Measurements from ENCODE around the gene JTB.

DNA sequence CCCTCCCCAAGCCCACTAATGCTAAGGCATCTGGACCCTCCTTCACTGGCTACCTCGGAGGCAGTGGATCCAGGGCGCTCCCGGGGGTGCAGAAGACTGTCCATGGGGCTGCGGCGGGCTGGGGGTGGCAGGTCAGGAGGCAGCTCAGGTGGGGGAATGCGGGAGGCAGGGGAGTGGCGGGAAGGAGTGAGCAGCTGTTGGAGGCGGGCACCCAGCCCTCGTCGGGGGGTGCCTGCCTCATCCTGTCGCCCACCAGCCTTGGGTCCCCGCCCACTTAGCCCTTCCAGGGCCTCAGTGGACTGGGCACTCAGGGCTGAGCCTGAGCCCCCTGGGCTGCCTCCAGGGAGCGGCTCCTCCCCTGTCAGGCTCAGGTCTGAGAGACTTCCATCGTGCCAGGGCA, 44.0 kb downstream of the JTB start:
- TF ChIP-seq POLR2AphosphoS5 (IDR thresholded peaks at IDR 0.05; ENCODE audit: low read depth, low read length) (no peak), SIN3A (IDR thresholded peaks at IDR 0.05; ENCODE audit: low read depth) (no peak), EZH2 (IDR thresholded peaks at IDR 0.05) (no peak), EZH2phosphoT487 (IDR thresholded peaks at IDR 0.05; ENCODE audit: borderline replicate concordance) (no peak), CEBPB (IDR thresholded peaks at IDR 0.05; ENCODE audit: low read depth) (no peak), POLR2A (IDR thresholded peaks at IDR 0.05; ENCODE audit: borderline replicate concordance, extremely low read depth, insufficient read depth, insufficient read length) (no peak), YY1 (IDR thresholded peaks at IDR 0.05; ENCODE audit: extremely low read depth, insufficient replicate concordance, low read depth, low read length) (no peak), RAD21 (IDR thresholded peaks at IDR 0.05; ENCODE audit: low read depth) (no peak), ZFX (IDR thresholded peaks at IDR 0.05) (no peak)
- TF ChIP-seq, protein P1, sequence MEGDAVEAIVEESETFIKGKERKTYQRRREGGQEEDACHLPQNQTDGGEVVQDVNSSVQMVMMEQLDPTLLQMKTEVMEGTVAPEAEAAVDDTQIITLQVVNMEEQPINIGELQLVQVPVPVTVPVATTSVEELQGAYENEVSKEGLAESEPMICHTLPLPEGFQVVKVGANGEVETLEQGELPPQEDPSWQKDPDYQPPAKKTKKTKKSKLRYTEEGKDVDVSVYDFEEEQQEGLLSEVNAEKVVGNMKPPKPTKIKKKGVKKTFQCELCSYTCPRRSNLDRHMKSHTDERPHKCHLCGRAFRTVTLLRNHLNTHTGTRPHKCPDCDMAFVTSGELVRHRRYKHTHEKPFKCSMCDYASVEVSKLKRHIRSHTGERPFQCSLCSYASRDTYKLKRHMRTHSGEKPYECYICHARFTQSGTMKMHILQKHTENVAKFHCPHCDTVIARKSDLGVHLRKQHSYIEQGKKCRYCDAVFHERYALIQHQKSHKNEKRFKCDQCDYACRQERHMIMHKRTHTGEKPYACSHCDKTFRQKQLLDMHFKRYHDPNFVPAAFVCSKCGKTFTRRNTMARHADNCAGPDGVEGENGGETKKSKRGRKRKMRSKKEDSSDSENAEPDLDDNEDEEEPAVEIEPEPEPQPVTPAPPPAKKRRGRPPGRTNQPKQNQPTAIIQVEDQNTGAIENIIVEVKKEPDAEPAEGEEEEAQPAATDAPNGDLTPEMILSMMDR (IDR thresholded peaks at IDR 0.05 in 2 of 3, conservative IDR thresholded peaks at IDR 0.05 in 1 of 3; ENCODE audit: borderline replicate concordance in 1 of 3, insufficient read depth in 1 of 3, low read depth in 2 of 3, low read length in 2 of 3), result no peak
- TF ChIP-seq, protein P2, sequence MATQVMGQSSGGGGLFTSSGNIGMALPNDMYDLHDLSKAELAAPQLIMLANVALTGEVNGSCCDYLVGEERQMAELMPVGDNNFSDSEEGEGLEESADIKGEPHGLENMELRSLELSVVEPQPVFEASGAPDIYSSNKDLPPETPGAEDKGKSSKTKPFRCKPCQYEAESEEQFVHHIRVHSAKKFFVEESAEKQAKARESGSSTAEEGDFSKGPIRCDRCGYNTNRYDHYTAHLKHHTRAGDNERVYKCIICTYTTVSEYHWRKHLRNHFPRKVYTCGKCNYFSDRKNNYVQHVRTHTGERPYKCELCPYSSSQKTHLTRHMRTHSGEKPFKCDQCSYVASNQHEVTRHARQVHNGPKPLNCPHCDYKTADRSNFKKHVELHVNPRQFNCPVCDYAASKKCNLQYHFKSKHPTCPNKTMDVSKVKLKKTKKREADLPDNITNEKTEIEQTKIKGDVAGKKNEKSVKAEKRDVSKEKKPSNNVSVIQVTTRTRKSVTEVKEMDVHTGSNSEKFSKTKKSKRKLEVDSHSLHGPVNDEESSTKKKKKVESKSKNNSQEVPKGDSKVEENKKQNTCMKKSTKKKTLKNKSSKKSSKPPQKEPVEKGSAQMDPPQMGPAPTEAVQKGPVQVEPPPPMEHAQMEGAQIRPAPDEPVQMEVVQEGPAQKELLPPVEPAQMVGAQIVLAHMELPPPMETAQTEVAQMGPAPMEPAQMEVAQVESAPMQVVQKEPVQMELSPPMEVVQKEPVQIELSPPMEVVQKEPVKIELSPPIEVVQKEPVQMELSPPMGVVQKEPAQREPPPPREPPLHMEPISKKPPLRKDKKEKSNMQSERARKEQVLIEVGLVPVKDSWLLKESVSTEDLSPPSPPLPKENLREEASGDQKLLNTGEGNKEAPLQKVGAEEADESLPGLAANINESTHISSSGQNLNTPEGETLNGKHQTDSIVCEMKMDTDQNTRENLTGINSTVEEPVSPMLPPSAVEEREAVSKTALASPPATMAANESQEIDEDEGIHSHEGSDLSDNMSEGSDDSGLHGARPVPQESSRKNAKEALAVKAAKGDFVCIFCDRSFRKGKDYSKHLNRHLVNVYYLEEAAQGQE (IDR thresholded peaks at IDR 0.05; ENCODE audit: low read depth), result no peak

Measured in HCT116 (cell line).